ENCODE measurements around the gene PAK5. TPM values are rescaled to one million over a fixed set of nuclear protein-coding genes. Genes with fewer than 3 reads are reported as not detected.

The PAK5 gene
- polyA plus RNA-seq, 1 of the 3 experiments (the other 2 are of a cell fraction), result 0.03 TPM

GRCh38 chr20:9635750-9636149 is 203.1 kb downstream of the PAK5 start:
- Histone ChIP-seq H3K79me2 (ENCODE audit: insufficient read depth) (no peaks in the 10 kb centered on the region), H3K9ac (no peak overlapping the region), H3K27me3 (ENCODE audit: insufficient read depth) (no peaks in the 10 kb centered on the region), H2AFZ (ENCODE audit: low read depth) (no peak overlapping the region), H3K27ac (ENCODE audit: low read depth in 2 of 2, low read length in 1 of 2) (no peak overlapping the region), H3K4me2 (no peak overlapping the region), H3K9me3 (no peaks in the 10 kb centered on the region), H3K36me3 (replicated peaks in 1 of 2; ENCODE audit: control insufficient read depth in 1 of 2, insufficient read depth in 2 of 2, low read length in 1 of 2) (no peaks in the 10 kb centered on the region), H3K9me2 (no peaks in the 10 kb centered on the region), H4K20me1 (ENCODE audit: insufficient read depth) (no peaks in the 10 kb centered on the region), H3K4me1 (ENCODE audit: control insufficient read depth in 1 of 2, insufficient read depth in 2 of 2, low read depth in 1 of 2, low read length in 1 of 2) (no peaks in the 10 kb centered on the region), H3F3A (replicated peaks; ENCODE audit: insufficient read depth) (no peaks in the 10 kb centered on the region), H3K4me3 (ENCODE audit: low read depth in 2 of 2, low read length in 1 of 2) (no peak overlapping the region)
- ChIA-PET POLR2A (no interaction called here), CTCF (interaction anchor here (0.9 to 1.2 kb wide), 5 partner anchors 13 to 277 kb away, joined by 3 to 4 read pairs (median 4); no protein-coding TSS in a partner anchor)
- no peak for TF ChIP-seq RCOR1 (IDR thresholded peaks at IDR 0.05; ENCODE audit: low read length)
- TF ChIP-seq ZBTB33 (IDR thresholded peaks at IDR 0.05; ENCODE audit: borderline replicate concordance, low read depth), result no peak
- TF ChIP-seq RAD21 (IDR thresholded peaks at IDR 0.05; ENCODE audit: low read length), result no peak
- TF ChIP-seq FOXJ3 (CRISPR knock-in tag; IDR thresholded peaks at IDR 0.05), result no peak
- no peak for TF ChIP-seq ELF1 (IDR thresholded peaks at IDR 0.05)
- no peak for DNase-seq
- WGBS (ENCODE audit: low lambda C conversion rate), result 77% methylated on average over 1 of the region's 1 CpG

GRCh38 chr20:9634327-9634726 is 204.5 kb downstream of the PAK5 start:
- Histone ChIP-seq H3K9ac (no peak overlapping the region), H3F3A (replicated peaks; ENCODE audit: insufficient read depth) (no peaks in the 10 kb centered on the region)
- POLR2A ChIA-PET, result no interaction called here

More at GRCh38 chr20:9634327-9634726, 204.5 kb downstream of the PAK5 start:
- no peaks in the 10 kb centered on the region for H3K9me3 ChIP-seq
- no peaks in the 10 kb centered on the region for H3K79me2 ChIP-seq (ENCODE audit: insufficient read depth)
- DNase-seq, result no peak
- CTCF ChIA-PET, result no interaction called here
- H3K36me3 ChIP-seq (replicated peaks in 1 of 2; ENCODE audit: control insufficient read depth in 1 of 2, insufficient read depth in 2 of 2, low read length in 1 of 2), result no peaks in the 10 kb centered on the region
- no peak overlapping the region for H3K27ac ChIP-seq (ENCODE audit: low read depth in 2 of 2, low read length in 1 of 2)
- TF ChIP-seq EP300 (IDR thresholded peaks at IDR 0.05; ENCODE audit: borderline replicate concordance in 1 of 2, low read depth in 1 of 2, low read length in 1 of 2) (no peak), SMC3 (IDR thresholded peaks at IDR 0.05; ENCODE audit: low read depth, low read length) (no peak), ZBTB33 (IDR thresholded peaks at IDR 0.05; ENCODE audit: borderline replicate concordance, low read depth) (no peak), SIN3A (IDR thresholded peaks at IDR 0.05; ENCODE audit: borderline replicate concordance, low read depth, low read length) (no peak), RFX5 (IDR thresholded peaks at IDR 0.05; ENCODE audit: low read length) (no peak), CHD2 (IDR thresholded peaks at IDR 0.05; ENCODE audit: low read length, partially characterized antibody) (no peak), MXI1 (IDR thresholded peaks at IDR 0.05; ENCODE audit: low read depth, low read length) (no peak), FOSL2 (IDR thresholded peaks at IDR 0.05; ENCODE audit: borderline replicate concordance, low read depth) (no peak), TEAD4 (IDR thresholded peaks at IDR 0.05; ENCODE audit: borderline replicate concordance, insufficient read depth) (no peak)
- H3K4me2 ChIP-seq, result no peak overlapping the region
- no peaks in the 10 kb centered on the region for H3K27me3 ChIP-seq (ENCODE audit: insufficient read depth)
- no peaks in the 10 kb centered on the region for H3K9me2 ChIP-seq
- no peaks in the 10 kb centered on the region for H4K20me1 ChIP-seq (ENCODE audit: insufficient read depth)
- H2AFZ ChIP-seq (ENCODE audit: low read depth), result no peak overlapping the region
- H3K4me1 ChIP-seq (ENCODE audit: control insufficient read depth in 1 of 2, insufficient read depth in 2 of 2, low read depth in 1 of 2, low read length in 1 of 2), result no peaks in the 10 kb centered on the region
- no peak overlapping the region for H3K4me3 ChIP-seq (ENCODE audit: low read depth in 2 of 2, low read length in 1 of 2)

Measured in SK-N-SH (cell line).